Measurements from ENCODE around the gene RNF13. TPM values are rescaled to one million over a fixed set of nuclear protein-coding genes. Genes with fewer than 3 reads are reported as not detected.
"Not testable (repeated sequence)": the region's sequence is repeated elsewhere in the genome, so short reads cannot be mapped to it uniquely, and the experiment has no call there.

Gene RNF13
- total RNA-seq, 1 donor from 2014 or later: 45.9 TPM

- intact Hi-C loops (cut with micrococcal nuclease): no loop called here
Measured at GRCh38 chr3:149892371-149892770, 79.4 kb downstream of the RNF13 start.

- intact Hi-C loops (cut with micrococcal nuclease): no loop called here
Measured at GRCh38 chr3:149894205-149894604, 81.2 kb downstream of the RNF13 start.

- intact Hi-C loops (cut with micrococcal nuclease): no loop called here
Measured at GRCh38 chr3:149895339-149895738, 82.3 kb downstream of the RNF13 start.

- intact Hi-C loops (cut with micrococcal nuclease): no loop called here
Measured at GRCh38 chr3:149895769-149896168, 82.8 kb downstream of the RNF13 start.

GRCh38 chr3:149898771-149899170 lies 85.8 kb downstream of the RNF13 start:
- intact Hi-C loops (cut with micrococcal nuclease): no loop called here

- intact Hi-C loops (cut with micrococcal nuclease): no loop called here
Measured at GRCh38 chr3:149900322-149900721, 87.3 kb downstream of the RNF13 start.

- intact Hi-C loops (cut with micrococcal nuclease): no loop called here
Measured at GRCh38 chr3:149901770-149902169, 88.8 kb downstream of the RNF13 start.

GRCh38 chr3:149902498-149903139 lies 89.6 kb downstream of the RNF13 start:
- intact Hi-C loops (cut with micrococcal nuclease): no loop called here

- intact Hi-C loops (cut with micrococcal nuclease): no loop called here
Measured at GRCh38 chr3:149906036-149906435, 93.0 kb downstream of the RNF13 start.

GRCh38 chr3:149908424-149908957 lies 95.5 kb downstream of the RNF13 start:
- intact Hi-C loops (cut with micrococcal nuclease): no loop called here

GRCh38 chr3:149909923-149910322 lies 96.9 kb downstream of the RNF13 start:
- intact Hi-C loops (cut with micrococcal nuclease): no loop called here

- intact Hi-C loops (cut with micrococcal nuclease): no loop called here
Measured at GRCh38 chr3:149917124-149917667, 104.2 kb downstream of the RNF13 start.

GRCh38 chr3:149919509-149919908 lies 106.5 kb downstream of the RNF13 start:
- intact Hi-C loops (cut with micrococcal nuclease): no loop called here

- intact Hi-C loops (cut with micrococcal nuclease): no loop called here
Measured at GRCh38 chr3:149920119-149920518, 107.1 kb downstream of the RNF13 start.

GRCh38 chr3:149933008-149933407 lies 120.0 kb downstream of the RNF13 start:
- intact Hi-C loops (cut with micrococcal nuclease): no loop called here

- intact Hi-C loops (cut with micrococcal nuclease): no loop called here
Measured at GRCh38 chr3:149933858-149934257, 120.8 kb downstream of the RNF13 start.

GRCh38 chr3:149934524-149934923 lies 121.5 kb downstream of the RNF13 start:
- intact Hi-C loops (cut with micrococcal nuclease): no loop called here

- intact Hi-C loops (cut with micrococcal nuclease): loop anchor here (1.0 to 2.0 kb wide), 3 partner anchors 30 to 284 kb away; no protein-coding TSS in a partner anchor
Measured at GRCh38 chr3:149936812-149937230, 123.8 kb downstream of the RNF13 start.

- intact Hi-C loops (cut with micrococcal nuclease): not testable (repeated sequence)
Measured at GRCh38 chr3:149938392-149939055, 125.5 kb downstream of the RNF13 start.

GRCh38 chr3:149941186-149941585 lies 128.2 kb downstream of the RNF13 start:
- intact Hi-C loops (cut with micrococcal nuclease): no loop called here

- intact Hi-C loops (cut with micrococcal nuclease): no loop called here
Measured at GRCh38 chr3:149941946-149942345, 128.9 kb downstream of the RNF13 start.

GRCh38 chr3:149942409-149942808 lies 129.4 kb downstream of the RNF13 start:
- intact Hi-C loops (cut with micrococcal nuclease): no loop called here
